Suprapubic skin (tissue), 4 donors: ENCODE measurements around the gene TRPM7.

Experiments used
- CTCF ChIP-seq, 2 donors: fragments of 200-600 bp in 1 of 2; fragments of 450-650 bp in 1 of 2; sonication (generic) in 1 of 2; IDR thresholded peaks; one replicate each; pipeline ENCODE4 v1.5.1; 2016 to 2019; ENCODE audit warnings: antibody characterized with exemption in 2 of 2, mild to moderate bottlenecking in 1 of 2, moderate library complexity in 1 of 2
- POLR2A ChIP-seq, 2 donors: fragments of 450-650 bp; IDR thresholded peaks; one replicate each; pipeline ENCODE4 v1.6.1; 2017; ENCODE audit warnings: antibody characterized with exemption in 2 of 2, mild to moderate bottlenecking in 2 of 2, moderate library complexity in 2 of 2
- POLR2AphosphoS5 ChIP-seq, 3 donors: sonication (generic); formaldehyde crosslinking; IDR thresholded peaks; one replicate each; pipeline ENCODE4 v1.6.1; 2017; ENCODE audit warnings: antibody characterized with exemption in 3 of 3

- TF ChIP-seq POLR2AphosphoS5 (IDR thresholded peaks at IDR 0.05) = no peak
- TF ChIP-seq CTCF (IDR thresholded peaks at IDR 0.05) = no peak
- no peak for TF ChIP-seq POLR2A (IDR thresholded peaks at IDR 0.05)
Measured at GRCh38 chr15:50562735-50563640, 123.6 kb downstream of the TRPM7 start.
